ENCODE data around the gene JMJD1C. TPM values are rescaled to one million over a fixed set of nuclear protein-coding genes. Genes with fewer than 3 reads are reported as not detected.

Gene JMJD1C
- total RNA-seq, 2 experiments from 2014 or later: 389 to 399 TPM

DNA sequence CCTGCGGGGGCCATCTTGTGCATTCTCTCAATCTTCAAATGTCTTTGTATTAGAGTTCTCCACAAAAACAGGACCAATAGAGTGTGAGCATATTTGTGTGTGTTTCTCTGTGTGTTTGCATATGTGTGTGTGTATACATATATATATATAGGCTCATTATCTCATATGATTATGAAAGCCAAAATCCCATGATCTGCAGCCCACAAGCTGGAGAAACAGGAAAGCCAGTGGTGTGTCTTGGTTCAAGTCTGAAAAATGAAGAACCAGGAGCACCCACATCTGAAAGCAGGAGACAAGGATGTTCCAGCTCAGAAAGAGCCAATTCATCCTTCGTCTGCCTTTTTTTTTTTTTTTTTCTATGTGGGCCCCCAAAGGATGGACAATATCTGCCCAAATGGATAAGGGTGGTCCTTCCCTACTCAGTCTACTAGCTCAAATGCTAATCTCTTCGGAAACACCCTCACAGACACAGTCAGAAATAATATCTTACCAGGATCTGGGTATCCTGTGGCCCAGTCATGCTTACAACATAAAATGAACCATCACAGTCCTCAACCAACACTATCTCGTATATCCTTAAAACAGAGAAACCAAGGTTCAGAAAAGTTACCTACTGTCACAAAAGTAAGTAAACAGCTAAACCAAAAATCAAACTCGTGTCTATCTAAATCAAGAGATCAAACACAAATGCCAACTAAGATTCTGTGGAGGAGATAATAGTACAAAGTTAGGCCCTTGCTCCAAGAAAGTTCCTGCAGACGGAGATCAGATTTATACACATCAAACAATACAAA, 141.9 kb downstream of the JMJD1C start:
- Histone ChIP-seq H3K27ac (ENCODE audit: low read depth in 1 of 2, low read length in 2 of 2) (no peak overlapping the region), H3K27me3 (ENCODE audit: control insufficient read depth in 1 of 2, insufficient read depth in 2 of 2, low read length in 2 of 2) (no peaks in the 10 kb centered on the region), H3K36me3 (ENCODE audit: insufficient read depth, low read length) (no peaks in the 10 kb centered on the region), H3K4me1 (ENCODE audit: insufficient read depth, low read length) (no peaks in the 10 kb centered on the region), H3K9me3 (ENCODE audit: control insufficient read depth in 1 of 2, insufficient read depth in 1 of 2, low read length in 2 of 2) (no peaks in the 10 kb centered on the region), H3K4me3 (ENCODE audit: low read length) (no peak overlapping the region)
- TF ChIP-seq, protein P1, sequence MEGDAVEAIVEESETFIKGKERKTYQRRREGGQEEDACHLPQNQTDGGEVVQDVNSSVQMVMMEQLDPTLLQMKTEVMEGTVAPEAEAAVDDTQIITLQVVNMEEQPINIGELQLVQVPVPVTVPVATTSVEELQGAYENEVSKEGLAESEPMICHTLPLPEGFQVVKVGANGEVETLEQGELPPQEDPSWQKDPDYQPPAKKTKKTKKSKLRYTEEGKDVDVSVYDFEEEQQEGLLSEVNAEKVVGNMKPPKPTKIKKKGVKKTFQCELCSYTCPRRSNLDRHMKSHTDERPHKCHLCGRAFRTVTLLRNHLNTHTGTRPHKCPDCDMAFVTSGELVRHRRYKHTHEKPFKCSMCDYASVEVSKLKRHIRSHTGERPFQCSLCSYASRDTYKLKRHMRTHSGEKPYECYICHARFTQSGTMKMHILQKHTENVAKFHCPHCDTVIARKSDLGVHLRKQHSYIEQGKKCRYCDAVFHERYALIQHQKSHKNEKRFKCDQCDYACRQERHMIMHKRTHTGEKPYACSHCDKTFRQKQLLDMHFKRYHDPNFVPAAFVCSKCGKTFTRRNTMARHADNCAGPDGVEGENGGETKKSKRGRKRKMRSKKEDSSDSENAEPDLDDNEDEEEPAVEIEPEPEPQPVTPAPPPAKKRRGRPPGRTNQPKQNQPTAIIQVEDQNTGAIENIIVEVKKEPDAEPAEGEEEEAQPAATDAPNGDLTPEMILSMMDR (IDR thresholded peaks at IDR 0.05): no peak
- POLR2A ChIA-PET: no interaction called here
- peaks cover 8% of the 10 kb centered on the region for H3K4me1 Mint-ChIP-seq (ENCODE audit: low read depth)
- ATAC-seq (ENCODE audit: poor library complexity) (no peak), DNase-seq (no peak)
- H3K36me3 Mint-ChIP-seq (ENCODE audit: low read depth): no peaks in the 10 kb centered on the region
- no peaks in the 10 kb centered on the region for H3K9me3 Mint-ChIP-seq
- CTCF ChIA-PET: no interaction called here
- intact Hi-C loops (cut with DNase I, micrococcal nuclease): no loop called here
- no peaks in the 10 kb centered on the region for H3K27me3 Mint-ChIP-seq
- H3K27ac Mint-ChIP-seq: no peak overlapping the region
- no peak overlapping the region for H3K4me3 Mint-ChIP-seq

DNA sequence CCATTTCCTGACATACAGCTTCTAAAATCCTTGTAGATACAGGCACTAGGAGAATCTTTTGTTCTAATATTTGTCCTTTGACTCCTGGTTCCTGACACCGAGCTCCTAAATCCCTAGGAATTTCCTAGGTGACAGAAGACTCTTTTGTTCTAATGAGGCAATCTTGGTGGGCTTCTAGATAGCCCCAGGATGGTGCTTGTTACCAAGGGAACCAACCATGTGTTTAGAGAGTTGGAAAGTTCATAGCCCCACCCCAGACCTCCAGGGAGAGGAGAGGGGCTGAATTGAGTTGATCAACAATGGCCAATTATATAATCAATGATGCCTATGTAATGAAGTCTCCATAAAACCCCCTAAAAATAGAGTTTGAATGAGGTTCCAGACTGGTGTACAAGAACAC, 145.1 kb downstream of the JMJD1C start:
- H3K36me3 ChIP-seq (ENCODE audit: insufficient read depth, low read length): no peaks in the 10 kb centered on the region
- no peaks in the 10 kb centered on the region for H3K27me3 Mint-ChIP-seq
- DNase-seq (no peak), ATAC-seq (ENCODE audit: poor library complexity) (no peak)
- ChIA-PET CTCF (no interaction called here), POLR2A (no interaction called here)
- H3K27ac Mint-ChIP-seq: no peak overlapping the region
- TF ChIP-seq, protein P1 (IDR thresholded peaks at IDR 0.05): no peak
- H3K27ac ChIP-seq (ENCODE audit: low read depth in 1 of 2, low read length in 2 of 2): no peak overlapping the region
- H3K4me3 Mint-ChIP-seq: no peak overlapping the region
- intact Hi-C loops (cut with DNase I, micrococcal nuclease): no loop called here
- peaks cover 13% of the 10 kb centered on the region for H3K4me1 Mint-ChIP-seq (ENCODE audit: low read depth)
- no peaks in the 10 kb centered on the region for H3K4me1 ChIP-seq (ENCODE audit: insufficient read depth, low read length)
- no peaks in the 10 kb centered on the region for H3K27me3 ChIP-seq (ENCODE audit: control insufficient read depth in 1 of 2, insufficient read depth in 2 of 2, low read length in 2 of 2)
- H3K9me3 Mint-ChIP-seq: no peaks in the 10 kb centered on the region
- H3K4me3 ChIP-seq (ENCODE audit: low read length): no peak overlapping the region
- H3K36me3 Mint-ChIP-seq (ENCODE audit: low read depth): no peaks in the 10 kb centered on the region
- no peaks in the 10 kb centered on the region for H3K9me3 ChIP-seq (ENCODE audit: control insufficient read depth in 1 of 2, insufficient read depth in 1 of 2, low read length in 2 of 2)

DNA sequence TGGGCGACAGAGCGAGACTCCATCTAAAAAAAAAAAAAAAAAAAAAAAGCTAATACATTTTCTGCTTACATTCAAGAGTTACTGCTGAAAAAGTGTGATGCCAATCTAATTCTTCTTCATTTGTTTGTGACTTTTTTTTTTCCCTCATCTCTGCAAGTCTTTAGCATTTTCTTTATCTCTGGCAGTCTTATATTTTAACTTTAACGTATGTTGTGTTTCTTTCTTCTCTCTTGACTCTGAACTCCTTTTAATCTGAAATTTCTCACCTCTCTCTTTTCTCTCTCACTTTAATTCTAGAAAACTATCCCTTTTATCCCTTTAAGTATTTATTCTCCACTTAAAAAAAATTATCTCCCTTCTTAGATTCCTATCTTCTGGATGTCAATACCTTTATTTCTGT, 146.5 kb downstream of the JMJD1C start:
- Histone ChIP-seq H3K36me3 (ENCODE audit: insufficient read depth, low read length) (no peaks in the 10 kb centered on the region), H3K9me3 (ENCODE audit: control insufficient read depth in 1 of 2, insufficient read depth in 1 of 2, low read length in 2 of 2) (no peaks in the 10 kb centered on the region), H3K4me3 (ENCODE audit: low read length) (no peak overlapping the region), H3K27ac (ENCODE audit: low read depth in 1 of 2, low read length in 2 of 2) (no peak overlapping the region), H3K27me3 (ENCODE audit: control insufficient read depth in 1 of 2, insufficient read depth in 2 of 2, low read length in 2 of 2) (no peaks in the 10 kb centered on the region), H3K4me1 (ENCODE audit: insufficient read depth, low read length) (no peaks in the 10 kb centered on the region)
- Mint-ChIP-seq H3K27me3 (no peaks in the 10 kb centered on the region), H3K4me1 (ENCODE audit: low read depth) (peaks cover 8% of the 10 kb centered on the region), H3K36me3 (ENCODE audit: low read depth) (no peaks in the 10 kb centered on the region), H3K9me3 (no peaks in the 10 kb centered on the region), H3K4me3 (no peak overlapping the region), H3K27ac (no peak overlapping the region)
- intact Hi-C loops (cut with DNase I, micrococcal nuclease): no loop called here
- ChIA-PET CTCF (interaction anchor here (0.6 kb wide), 1 partner anchor 47 kb away, joined by 3 read pairs; no protein-coding TSS in a partner anchor), POLR2A (no interaction called here)
- ATAC-seq (ENCODE audit: poor library complexity) (no peak), DNase-seq (no peak)
- TF ChIP-seq, protein P1 (IDR thresholded peaks at IDR 0.05): no peak

All from CD4-positive, alpha-beta T cell (primary cell).